ENCODE data around the gene ABHD5.

The ABHD5 gene

DNA sequence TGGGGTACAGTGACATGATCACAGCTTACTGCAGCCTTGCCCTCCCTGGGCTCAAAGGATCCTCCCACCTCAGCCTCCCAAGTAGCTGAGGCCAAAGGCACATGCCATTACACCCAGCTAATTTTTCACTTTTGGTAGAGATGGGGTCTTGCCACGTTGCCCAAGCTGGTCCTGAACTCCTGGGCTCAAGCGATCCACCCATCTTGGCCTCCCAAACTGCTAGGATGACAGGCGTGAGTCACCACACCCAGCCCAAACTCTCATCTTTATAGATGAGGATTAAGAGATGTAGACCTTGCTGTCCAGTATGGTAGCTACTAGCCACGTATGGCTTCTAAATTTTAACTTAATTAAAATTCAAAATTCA is 4.4 kb upstream of the ABHD5 start:
- DNase-seq (ENCODE audit: low read depth), result no peak

GRCh38 chr3:43686700-43687498 is 3.8 kb upstream of the ABHD5 start:
- DNase-seq (ENCODE audit: low read depth), result no peak

DNA sequence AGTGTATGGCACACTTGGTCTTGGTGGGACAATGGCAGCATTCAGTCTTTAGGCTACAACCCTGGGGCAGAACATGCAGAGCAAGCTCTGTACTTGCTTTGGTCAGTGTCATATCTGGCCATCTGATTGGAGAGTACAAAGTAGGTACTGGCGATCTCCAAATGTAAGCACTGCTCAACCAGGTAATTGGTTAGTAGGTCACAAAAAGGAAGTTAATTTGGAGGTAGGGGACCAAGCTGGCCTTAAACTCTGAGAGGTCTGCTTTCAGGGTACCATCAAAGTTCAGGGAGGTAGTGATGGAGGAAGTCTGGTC is 3.3 kb upstream of the ABHD5 start:
- DNase-seq (ENCODE audit: low read depth), result no peak

DNA sequence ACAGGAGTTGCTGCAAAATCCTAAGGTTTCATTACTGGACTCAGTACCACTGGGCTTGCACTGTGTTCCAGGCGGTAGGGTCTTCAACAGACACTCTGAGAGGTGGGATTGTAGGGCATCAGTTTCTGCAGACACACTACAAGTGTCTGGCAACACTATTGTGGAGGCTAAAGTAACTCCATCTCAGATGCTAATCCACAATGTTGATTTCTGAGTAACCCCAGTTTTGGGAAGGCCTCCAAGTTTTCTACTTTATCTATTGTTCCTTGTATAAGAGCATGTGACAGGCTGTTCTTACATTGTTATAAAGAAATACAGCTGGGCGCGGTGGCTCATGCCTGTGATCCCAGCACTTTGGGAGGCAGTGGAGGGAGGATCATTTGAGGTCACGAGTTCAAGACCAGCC is 2.5 kb upstream of the ABHD5 start:
- no peak for DNase-seq (ENCODE audit: low read depth)

DNA sequence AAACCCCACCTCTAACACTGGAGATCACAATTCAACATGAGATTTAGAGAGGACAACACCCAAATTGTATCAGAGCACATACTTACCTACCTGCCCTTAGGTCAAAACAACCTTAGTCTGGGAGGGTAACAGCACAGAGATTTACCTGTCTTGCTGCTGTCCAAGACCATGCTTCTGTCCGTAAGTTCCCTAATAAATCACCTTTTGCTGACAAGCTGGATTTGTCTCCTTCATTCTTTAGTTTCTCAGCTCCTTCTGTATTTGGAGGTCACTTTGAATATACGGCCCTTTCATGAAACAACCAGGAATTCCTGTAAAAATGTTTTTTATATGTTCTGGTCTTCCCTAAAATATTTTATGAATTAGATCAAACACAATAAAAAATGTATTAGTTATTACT is 1.6 kb upstream of the ABHD5 start:
- no peak for DNase-seq (ENCODE audit: low read depth)

DNA sequence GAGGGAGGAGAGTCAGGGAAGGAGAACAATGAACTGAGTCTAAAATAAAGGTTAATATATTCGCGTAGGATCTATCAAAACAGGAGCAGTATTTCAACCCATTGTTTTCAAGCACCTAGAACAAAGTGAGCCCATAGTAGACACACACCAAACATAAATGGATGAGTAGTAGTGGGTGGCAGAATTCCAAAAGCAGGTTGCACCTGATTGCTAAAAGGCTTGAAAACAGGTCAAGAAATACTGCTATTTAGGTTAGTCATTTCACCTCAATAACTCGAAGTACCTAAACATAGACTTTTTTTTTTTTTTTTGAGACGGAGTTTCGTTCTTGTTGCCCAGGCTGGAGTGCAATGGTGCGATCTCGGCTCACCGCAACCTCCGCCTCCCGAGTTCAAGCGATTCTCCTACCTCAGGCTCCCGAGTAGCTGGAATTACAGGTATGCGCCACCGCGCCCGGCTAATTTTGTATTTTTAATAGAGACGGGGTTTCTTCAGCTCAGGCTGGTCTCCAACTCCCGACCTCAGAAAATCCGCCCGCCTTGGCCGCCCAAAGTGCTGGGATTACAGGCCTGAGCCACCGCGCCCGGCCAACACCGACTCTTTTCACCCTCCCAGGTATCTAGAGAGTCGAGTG is 855 bp upstream of the ABHD5 start:
- DNase-seq (ENCODE audit: low read depth), result no peak

GRCh38 chr3:43691120-43691995 is 620 bp downstream of the ABHD5 start:
- peak; percentile 9 for DNase-seq (ENCODE audit: low read depth)

DNA sequence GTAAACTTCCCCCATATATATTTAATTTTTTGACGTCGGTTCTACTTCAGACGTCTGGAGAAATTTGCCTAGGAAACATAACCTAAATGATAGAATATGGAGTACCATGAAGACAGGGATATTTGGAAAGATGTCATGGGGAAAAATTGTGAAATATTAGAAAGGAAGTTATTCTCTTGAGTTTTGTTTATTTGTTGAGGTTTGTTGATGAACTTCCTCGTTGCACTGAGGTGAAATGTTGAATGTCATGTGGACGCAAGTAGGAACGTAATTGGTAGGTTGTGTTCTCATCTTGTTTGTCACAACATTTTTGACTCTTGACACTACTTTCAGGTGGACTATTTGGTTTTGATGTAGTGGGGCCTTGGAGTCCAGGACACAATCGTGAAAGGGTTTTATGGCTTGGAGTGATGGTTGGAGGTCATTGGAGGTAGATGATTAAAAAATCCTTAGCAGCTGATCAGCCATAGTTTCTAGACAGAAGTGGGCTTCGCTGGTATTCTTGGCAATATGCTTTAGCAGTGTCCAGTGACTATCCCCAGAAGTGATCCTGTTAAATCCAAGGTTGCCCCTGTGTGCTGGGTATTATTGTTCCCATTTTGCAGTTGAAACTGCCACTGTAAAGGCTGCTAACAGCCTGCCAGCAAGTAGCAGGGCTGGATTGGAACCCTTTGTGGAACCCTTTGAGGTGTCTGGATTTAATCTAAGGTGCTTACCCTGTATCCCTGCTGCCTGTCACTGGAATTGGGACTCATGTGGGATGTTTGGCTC is 1.5 kb downstream of the ABHD5 start:
- DNase-seq (ENCODE audit: low read depth), result no peak

DNA sequence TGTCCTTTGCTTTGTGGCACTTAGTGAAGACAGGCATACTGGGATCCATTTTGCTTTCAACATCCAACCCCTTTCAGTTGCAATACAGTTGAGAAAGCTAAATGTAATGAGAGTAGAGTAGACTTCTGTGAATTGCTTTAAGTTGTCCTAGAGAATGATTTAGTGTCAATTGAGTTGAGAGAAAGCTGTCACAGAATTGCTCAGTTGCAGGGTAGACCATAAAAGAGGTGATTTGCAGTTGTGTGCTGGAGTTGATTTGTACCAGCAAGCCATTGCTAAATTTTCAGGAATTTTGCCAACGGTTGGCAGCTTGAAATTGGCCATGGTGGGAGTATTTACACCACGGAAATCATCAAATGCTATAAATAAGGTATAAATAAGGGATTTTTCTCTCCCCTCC is 2.2 kb downstream of the ABHD5 start:
- DNase-seq (ENCODE audit: low read depth), result no peak

GRCh38 chr3:43693594-43693993 is 2.9 kb downstream of the ABHD5 start:
- no peak for DNase-seq (ENCODE audit: low read depth)

GRCh38 chr3:43695443-43695842 is 4.7 kb downstream of the ABHD5 start:
- DNase-seq (ENCODE audit: low read depth), result no peak

- no peak for DNase-seq (ENCODE audit: low read depth)
Measured at GRCh38 chr3:43695863-43696262, 5.1 kb downstream of the ABHD5 start.

- DNase-seq (ENCODE audit: low read depth), result no peak
Measured at GRCh38 chr3:43696441-43696840, 5.7 kb downstream of the ABHD5 start.

GRCh38 chr3:43696881-43697280 is 6.1 kb downstream of the ABHD5 start:
- no peak for DNase-seq (ENCODE audit: low read depth)

DNA sequence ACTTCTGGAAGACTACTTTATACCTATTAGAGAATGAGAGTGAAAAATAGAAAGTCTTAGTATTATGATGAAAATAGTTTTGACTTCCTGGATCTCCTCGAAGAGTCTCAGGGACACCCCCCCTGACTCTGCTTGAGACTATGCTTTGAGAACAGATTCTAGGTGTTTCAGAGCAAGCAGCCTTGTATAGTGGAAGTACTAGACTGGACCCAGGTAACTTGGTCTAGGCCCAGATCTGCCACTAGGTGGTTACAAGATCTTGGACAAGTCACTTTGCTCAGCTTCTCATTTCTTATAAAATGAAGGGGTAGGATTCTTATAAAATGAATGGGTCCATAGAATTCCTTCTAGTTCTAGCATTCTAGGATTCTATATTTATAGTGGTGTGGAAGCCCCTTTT is 9.1 kb downstream of the ABHD5 start:
- DNase-seq (ENCODE audit: low read depth), result no peak

DNA sequence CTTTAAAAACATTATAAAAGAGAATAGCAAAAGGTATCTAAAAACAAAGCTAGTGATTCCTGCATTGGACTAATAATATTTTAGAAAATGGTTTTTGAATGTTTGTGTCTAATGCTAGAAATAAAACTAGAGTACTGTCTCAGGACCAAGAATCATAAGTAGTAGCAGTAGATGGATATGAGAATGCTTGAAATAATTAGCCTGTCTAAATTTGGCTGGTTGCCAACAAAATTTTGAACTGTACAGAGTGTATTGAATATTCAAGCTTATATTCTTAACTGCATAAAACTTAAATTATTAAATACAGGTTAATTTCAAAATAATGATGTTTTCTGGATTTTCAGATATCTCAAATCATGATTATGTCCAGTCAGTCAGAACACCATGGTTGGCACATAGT is 14.0 kb downstream of the ABHD5 start:
- no peak for DNase-seq (ENCODE audit: low read depth)

DNA sequence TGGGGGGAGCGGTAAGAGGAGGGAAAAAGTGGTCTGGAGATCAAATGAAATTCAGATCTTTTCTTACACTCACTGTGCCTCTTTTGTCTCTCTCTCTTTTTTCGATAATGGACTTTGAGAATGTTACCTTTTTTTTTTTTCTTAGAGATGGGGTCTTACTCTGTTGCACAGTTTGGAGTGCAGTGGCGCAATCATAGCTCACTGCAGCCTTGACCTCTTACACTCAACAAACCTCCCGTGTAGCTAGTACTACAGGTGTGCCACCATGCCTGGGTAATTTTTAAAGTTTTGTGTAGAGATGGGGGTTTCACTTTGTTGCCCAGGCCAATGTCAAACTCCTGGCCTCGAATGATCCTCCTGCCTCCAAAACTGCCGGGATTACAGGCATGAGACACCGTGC is 15.6 kb downstream of the ABHD5 start:
- DNase-seq (ENCODE audit: low read depth), result no peak

GRCh38 chr3:43707266-43707665 is 16.5 kb downstream of the ABHD5 start:
- DNase-seq (ENCODE audit: low read depth), result no peak

DNA sequence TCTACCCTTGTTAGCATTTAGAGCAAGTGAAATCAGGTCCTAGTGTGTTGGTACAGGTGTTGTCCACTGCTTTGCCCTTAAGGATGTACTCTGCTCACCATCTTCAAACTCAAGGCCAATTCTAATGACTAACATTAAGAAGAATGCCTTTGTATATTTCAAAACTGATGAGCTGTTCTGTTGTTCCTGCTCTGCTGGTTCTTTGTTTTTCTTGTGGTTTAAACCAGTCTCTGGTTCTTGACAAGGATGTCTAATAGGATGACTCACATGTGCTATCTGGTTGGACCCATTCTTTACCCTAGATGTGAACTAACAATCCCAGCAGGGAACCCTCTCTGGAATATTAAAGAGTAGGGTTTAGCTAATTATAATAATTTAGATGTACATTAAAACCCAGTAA is 17.3 kb downstream of the ABHD5 start:
- no peak for DNase-seq (ENCODE audit: low read depth)

GRCh38 chr3:43709022-43709421 is 18.3 kb downstream of the ABHD5 start:
- DNase-seq (ENCODE audit: low read depth), result no peak

DNA sequence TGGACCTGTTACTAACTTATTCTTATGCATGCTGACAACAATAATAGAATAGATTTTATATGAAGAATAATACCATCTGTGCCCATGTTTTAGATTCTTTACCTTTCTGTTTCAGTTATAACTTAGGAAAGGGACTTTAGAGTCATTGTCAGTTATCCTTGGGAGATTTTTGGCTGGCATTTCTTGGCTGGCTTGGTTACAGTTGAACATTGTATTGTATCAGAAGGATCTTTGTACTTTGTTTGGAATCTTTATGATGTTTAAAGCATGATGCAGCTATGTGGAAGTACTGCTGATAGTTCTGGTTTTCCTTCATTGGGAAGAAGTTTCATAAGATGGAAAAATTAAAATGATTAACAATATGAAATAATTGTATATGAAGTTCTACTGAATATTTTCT is 19.9 kb downstream of the ABHD5 start:
- DNase-seq (ENCODE audit: low read depth), result no peak

DNA sequence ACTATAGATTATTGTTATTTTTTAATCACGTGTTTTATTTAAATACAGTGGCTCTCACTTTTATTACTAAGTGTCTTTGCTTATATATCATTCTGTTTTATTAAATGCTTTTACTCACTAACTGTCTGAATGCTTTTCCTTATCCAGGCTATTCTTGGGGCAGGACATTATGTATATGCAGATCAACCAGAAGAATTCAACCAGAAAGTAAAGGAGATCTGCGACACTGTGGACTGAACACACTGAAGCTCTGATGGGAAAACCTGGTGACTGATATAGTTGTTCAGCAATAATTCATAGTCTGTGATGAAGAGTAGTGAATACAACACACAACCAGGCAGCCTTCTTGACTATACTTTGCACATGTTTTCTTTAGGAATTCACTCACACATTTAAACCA is 27.6 kb downstream of the ABHD5 start:
- no peak for DNase-seq (ENCODE audit: low read depth)
